HG03558 (cell line): Measurements from ENCODE around the gene TTC34.
"Not testable (repeated sequence)": the region's sequence is repeated elsewhere in the genome, so short reads cannot be mapped to it uniquely, and the experiment has no call there.

Source experiments
- ATAC-seq: cut with Tn5 transposase; IDR thresholded peaks from one replicate; pipeline ENCODE4 v1.9.1; 2021; ENCODE audit warnings: moderate number of reproducible peaks; ENCODE audit not compliant: unreplicated experiment; ENCODE audit errors: extremely low read depth

Gene TTC34

GRCh38 chr1:2799811-2800663 is 1.5 kb downstream of the TTC34 start:
- no peak for ATAC-seq

- ATAC-seq, result not testable (repeated sequence)
These were observed 2.5 kb downstream of the TTC34 start for GRCh38 chr1:2798958-2799357.

GRCh38 chr1:2797741-2798016 is 3.8 kb downstream of the TTC34 start:
- ATAC-seq, result no peak

- ATAC-seq, result no peak
These were observed 4.4 kb downstream of the TTC34 start for GRCh38 chr1:2796890-2797740.

- no peak for ATAC-seq
These were observed 5.6 kb downstream of the TTC34 start for GRCh38 chr1:2795926-2796325.

GRCh38 chr1:2791027-2791760 is 10.3 kb downstream of the TTC34 start:
- ATAC-seq, result no peak

- ATAC-seq, result no peak
These were observed 11.4 kb downstream of the TTC34 start for GRCh38 chr1:2789986-2790581.

GRCh38 chr1:2789164-2789985 is 12.1 kb downstream of the TTC34 start:
- ATAC-seq, result no peak

- ATAC-seq, result no peak
These were observed 12.9 kb downstream of the TTC34 start for GRCh38 chr1:2788506-2789163.

GRCh38 chr1:2787163-2787911 is 14.2 kb downstream of the TTC34 start:
- ATAC-seq, result no peak

GRCh38 chr1:2786329-2787162 is 14.9 kb downstream of the TTC34 start:
- no peak for ATAC-seq

GRCh38 chr1:2785631-2786328 is 15.7 kb downstream of the TTC34 start:
- no peak for ATAC-seq

- no peak for ATAC-seq
These were observed 16.5 kb downstream of the TTC34 start for GRCh38 chr1:2784854-2785630.

GRCh38 chr1:2783435-2784397 is 17.8 kb downstream of the TTC34 start:
- ATAC-seq, result no peak

GRCh38 chr1:2783069-2783434 is 18.4 kb downstream of the TTC34 start:
- no peak for ATAC-seq
